Esophagus muscularis mucosa (tissue), 3 donors: ENCODE data around the gene FUT3.
"Not testable (repeated sequence)": the region's sequence is repeated elsewhere in the genome, so short reads cannot be mapped to it uniquely, and the experiment has no call there.

ENCODE experiments used
- POLR2A ChIP-seq: fragments of 450-650 bp; IDR thresholded peaks from one replicate; pipeline ENCODE4 v1.6.1; 2017; ENCODE audit warnings: antibody characterized with exemption, moderate library complexity, mild to moderate bottlenecking, low read depth
- TF ChIP-seq, protein P1 (sequence below), 3 experiments: fragments of 200-600 bp in 2 of 3; fragments of 450-650 bp in 1 of 3; sonication (generic) in 2 of 3; IDR thresholded peaks; one replicate each; pipeline ENCODE4 v1.5.1; 2017 to 2019; ENCODE audit warnings: antibody characterized with exemption in 3 of 3, mild to moderate bottlenecking in 2 of 3, moderate library complexity in 1 of 3

DNA sequence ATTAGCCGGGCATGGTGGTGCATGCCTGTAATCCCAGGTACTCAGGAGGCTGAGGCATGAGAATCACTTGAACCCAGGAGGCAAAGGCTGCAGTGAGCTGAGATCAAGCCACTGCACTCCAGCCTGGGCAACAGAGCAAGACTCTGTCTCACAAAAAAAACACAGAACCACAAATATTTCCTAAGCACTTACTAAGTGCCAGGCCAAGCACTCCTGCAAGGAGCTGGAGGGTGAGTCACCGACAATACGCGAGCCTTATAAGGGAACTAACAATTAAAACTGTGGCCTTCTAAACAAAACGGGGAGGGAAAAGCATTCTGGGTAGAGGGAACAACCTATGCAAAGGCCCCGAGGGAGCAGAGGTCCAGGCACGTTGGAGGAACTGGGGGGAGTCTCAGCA lies 23.2 kb upstream of the FUT3 start:
- TF ChIP-seq, protein P1, sequence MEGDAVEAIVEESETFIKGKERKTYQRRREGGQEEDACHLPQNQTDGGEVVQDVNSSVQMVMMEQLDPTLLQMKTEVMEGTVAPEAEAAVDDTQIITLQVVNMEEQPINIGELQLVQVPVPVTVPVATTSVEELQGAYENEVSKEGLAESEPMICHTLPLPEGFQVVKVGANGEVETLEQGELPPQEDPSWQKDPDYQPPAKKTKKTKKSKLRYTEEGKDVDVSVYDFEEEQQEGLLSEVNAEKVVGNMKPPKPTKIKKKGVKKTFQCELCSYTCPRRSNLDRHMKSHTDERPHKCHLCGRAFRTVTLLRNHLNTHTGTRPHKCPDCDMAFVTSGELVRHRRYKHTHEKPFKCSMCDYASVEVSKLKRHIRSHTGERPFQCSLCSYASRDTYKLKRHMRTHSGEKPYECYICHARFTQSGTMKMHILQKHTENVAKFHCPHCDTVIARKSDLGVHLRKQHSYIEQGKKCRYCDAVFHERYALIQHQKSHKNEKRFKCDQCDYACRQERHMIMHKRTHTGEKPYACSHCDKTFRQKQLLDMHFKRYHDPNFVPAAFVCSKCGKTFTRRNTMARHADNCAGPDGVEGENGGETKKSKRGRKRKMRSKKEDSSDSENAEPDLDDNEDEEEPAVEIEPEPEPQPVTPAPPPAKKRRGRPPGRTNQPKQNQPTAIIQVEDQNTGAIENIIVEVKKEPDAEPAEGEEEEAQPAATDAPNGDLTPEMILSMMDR (IDR thresholded peaks at IDR 0.05): not testable (repeated sequence)
- TF ChIP-seq POLR2A: not testable (repeated sequence)
